ENCODE data around the gene IL1RAPL1. TPM values are rescaled to one million over a fixed set of nuclear protein-coding genes. Genes with fewer than 3 reads are reported as not detected.

The IL1RAPL1 gene
- total RNA-seq, 1 donor from 2014 or later = 0.66 TPM

DNA sequence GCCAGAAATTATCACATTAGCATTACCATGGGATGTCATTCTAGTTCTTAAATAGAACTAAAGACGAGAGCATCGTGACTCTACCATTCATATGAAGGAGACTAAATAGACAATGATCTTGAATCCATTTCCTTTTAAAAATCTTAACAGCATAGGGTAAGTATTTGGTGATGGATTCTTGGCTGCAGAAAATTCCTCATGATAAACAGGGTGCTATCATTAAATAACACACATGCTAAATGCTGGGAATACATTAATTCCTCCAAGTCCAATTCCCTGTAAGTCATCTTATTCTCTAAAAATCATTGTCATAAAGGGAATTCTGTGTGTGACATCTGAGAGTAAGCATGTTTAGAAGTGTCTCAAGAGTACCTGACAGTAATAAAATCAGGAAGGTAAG is 1157.7 kb downstream of the IL1RAPL1 start:
- H3K27me3 Mint-ChIP-seq (ENCODE audit: unreplicated experiment) = no peaks in the 10 kb centered on the region
- H3K4me3 Mint-ChIP-seq (ENCODE audit: unreplicated experiment) = no peak overlapping the region
- DNase-seq = no peak
- H3K36me3 Mint-ChIP-seq (ENCODE audit: unreplicated experiment) = no peaks in the 10 kb centered on the region
- no peak for TF ChIP-seq CTCF (IDR thresholded peaks at IDR 0.05; ENCODE audit: partially characterized antibody, unreplicated experiment)
- no peaks in the 10 kb centered on the region for H3K9me3 Mint-ChIP-seq (ENCODE audit: unreplicated experiment)
- peaks cover 2% of the 10 kb centered on the region for H3K4me1 Mint-ChIP-seq (ENCODE audit: low read depth, unreplicated experiment)
- H3K27ac Mint-ChIP-seq (ENCODE audit: unreplicated experiment) = no peak overlapping the region

DNA sequence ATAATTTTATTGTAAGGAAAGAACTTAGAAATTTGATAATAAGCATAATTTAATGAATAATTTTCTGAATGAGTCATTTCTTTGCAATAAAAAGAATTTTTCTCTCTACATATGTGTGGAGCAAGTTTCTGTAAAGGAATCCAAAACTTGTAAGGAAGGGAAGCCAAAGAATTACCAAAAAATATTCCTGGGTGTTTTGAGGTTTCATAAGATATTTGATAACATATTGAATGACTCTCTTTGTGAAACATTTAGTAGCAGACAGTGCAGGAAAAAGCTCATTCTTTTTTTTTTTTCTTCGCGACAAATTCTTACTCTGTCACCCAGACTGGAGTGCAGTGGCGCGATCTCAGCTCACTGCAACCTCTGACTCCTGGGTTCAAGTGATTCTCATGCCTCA is 1159.1 kb downstream of the IL1RAPL1 start:
- no peak for DNase-seq
- no peaks in the 10 kb centered on the region for H3K9me3 Mint-ChIP-seq (ENCODE audit: unreplicated experiment)
- H3K36me3 Mint-ChIP-seq (ENCODE audit: unreplicated experiment) = no peaks in the 10 kb centered on the region
- no peak overlapping the region for H3K4me3 Mint-ChIP-seq (ENCODE audit: unreplicated experiment)
- H3K27me3 Mint-ChIP-seq (ENCODE audit: unreplicated experiment) = no peaks in the 10 kb centered on the region
- no peak for TF ChIP-seq CTCF (IDR thresholded peaks at IDR 0.05; ENCODE audit: partially characterized antibody, unreplicated experiment)
- no peak overlapping the region for H3K27ac Mint-ChIP-seq (ENCODE audit: unreplicated experiment)
- peaks cover 2% of the 10 kb centered on the region for H3K4me1 Mint-ChIP-seq (ENCODE audit: low read depth, unreplicated experiment)

DNA sequence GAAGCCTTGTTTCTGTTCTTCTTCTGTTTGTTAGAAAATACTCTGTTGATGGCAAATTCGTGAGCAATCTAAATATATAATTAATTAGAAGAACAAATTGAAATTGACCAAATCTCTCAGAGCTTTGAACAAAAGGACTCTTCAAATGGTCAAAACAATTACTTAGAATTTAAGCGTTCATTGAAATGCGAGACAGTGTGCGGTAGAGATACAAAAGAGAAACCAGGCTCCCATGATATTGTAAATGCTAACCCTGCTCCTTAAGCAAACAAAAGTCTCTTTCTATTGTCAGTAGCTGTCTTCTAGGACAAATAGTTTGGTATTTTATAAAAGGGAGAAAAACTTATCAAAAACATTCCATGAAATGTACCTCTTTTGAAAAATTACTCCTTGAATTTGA is 1174.8 kb downstream of the IL1RAPL1 start:
- no peaks in the 10 kb centered on the region for H3K36me3 Mint-ChIP-seq (ENCODE audit: unreplicated experiment)
- no peaks in the 10 kb centered on the region for H3K9me3 Mint-ChIP-seq (ENCODE audit: unreplicated experiment)
- H3K27ac Mint-ChIP-seq (ENCODE audit: unreplicated experiment) = no peak overlapping the region
- H3K4me3 Mint-ChIP-seq (ENCODE audit: unreplicated experiment) = no peak overlapping the region
- H3K4me1 Mint-ChIP-seq (ENCODE audit: low read depth, unreplicated experiment) = no peaks in the 10 kb centered on the region
- no peak for TF ChIP-seq CTCF (IDR thresholded peaks at IDR 0.05; ENCODE audit: partially characterized antibody, unreplicated experiment)
- peaks cover 2% of the 10 kb centered on the region for H3K27me3 Mint-ChIP-seq (ENCODE audit: unreplicated experiment)
- DNase-seq = no peak

- Mint-ChIP-seq H3K4me1 (ENCODE audit: low read depth, unreplicated experiment) (no peaks in the 10 kb centered on the region), H3K4me3 (ENCODE audit: unreplicated experiment) (no peak overlapping the region), H3K36me3 (ENCODE audit: unreplicated experiment) (no peaks in the 10 kb centered on the region), H3K9me3 (ENCODE audit: unreplicated experiment) (peaks cover 2% of the 10 kb centered on the region), H3K27me3 (ENCODE audit: unreplicated experiment) (no peaks in the 10 kb centered on the region), H3K27ac (ENCODE audit: unreplicated experiment) (no peak overlapping the region)
- DNase-seq = no peak
- no peak for TF ChIP-seq CTCF (IDR thresholded peaks at IDR 0.05; ENCODE audit: partially characterized antibody, unreplicated experiment)
Observed at GRCh38 chrX:29775890-29776289, 1188.6 kb downstream of the IL1RAPL1 start.

DNA sequence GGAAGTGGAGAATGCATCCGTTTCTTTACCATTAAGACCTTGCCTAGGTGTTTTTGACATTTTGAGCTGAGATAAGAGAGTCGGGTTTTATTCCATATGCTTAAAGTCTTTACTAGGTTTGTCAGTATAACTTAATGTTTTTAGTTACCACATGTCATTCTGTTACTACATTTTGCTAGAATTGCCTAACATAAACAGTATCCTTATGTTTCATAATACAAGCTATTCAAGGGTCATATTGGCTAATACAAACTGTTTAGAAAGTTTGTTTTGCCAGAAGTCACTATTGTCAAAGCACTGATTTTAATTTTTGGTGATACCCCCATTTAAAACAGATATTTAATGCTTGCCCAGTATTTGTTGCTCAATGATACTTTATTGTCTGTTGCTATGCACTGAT is 1200.4 kb downstream of the IL1RAPL1 start:
- no peak for DNase-seq
- no peak overlapping the region for H3K4me3 Mint-ChIP-seq (ENCODE audit: unreplicated experiment)
- H3K36me3 Mint-ChIP-seq (ENCODE audit: unreplicated experiment) = no peaks in the 10 kb centered on the region
- no peak for TF ChIP-seq CTCF (IDR thresholded peaks at IDR 0.05; ENCODE audit: partially characterized antibody, unreplicated experiment)
- H3K4me1 Mint-ChIP-seq (ENCODE audit: low read depth, unreplicated experiment) = no peaks in the 10 kb centered on the region
- H3K9me3 Mint-ChIP-seq (ENCODE audit: unreplicated experiment) = no peaks in the 10 kb centered on the region
- H3K27me3 Mint-ChIP-seq (ENCODE audit: unreplicated experiment) = peaks cover 1% of the 10 kb centered on the region
- no peak overlapping the region for H3K27ac Mint-ChIP-seq (ENCODE audit: unreplicated experiment)

All from glutamatergic neuron (in vitro differentiated cells).